GM23248 (cell line): ENCODE measurements around the gene CLECL1. TPM values are rescaled to one million over a fixed set of nuclear protein-coding genes. Genes with fewer than 3 reads are reported as not detected.

Experiments used
- DNase-seq: peaks from one replicate; pipeline ENCODE4 v3.0.0-alpha.2; 2015
- H2AFZ ChIP-seq: fragments of 200-600 bp; sonication (generic); 2 replicates; pipeline ENCODE4 v1.6.1; 2016; ENCODE audit warnings: antibody characterized with exemption
- H3F3A ChIP-seq: fragments of 200-600 bp; sonication (generic); 2 replicates; pipeline ENCODE4 v1.6.1; 2016; ENCODE audit warnings: mild to moderate bottlenecking, antibody characterized with exemption, mixed run types; ENCODE audit not compliant: insufficient read depth
- H3K27ac ChIP-seq: fragments of 200-600 bp; sonication (generic); 2 replicates; pipeline ENCODE4 v1.5.1; 2016; ENCODE audit warnings: mild to moderate bottlenecking
- H3K27me3 ChIP-seq: fragments of 200-600 bp; sonication (generic); replicated peaks from 2 replicates; pipeline ENCODE4 v1.6.1; 2016; ENCODE audit warnings: mild to moderate bottlenecking; ENCODE audit not compliant: insufficient read depth
- H3K36me3 ChIP-seq: fragments of 200-600 bp; sonication (generic); 2 replicates; pipeline ENCODE4 v1.6.1; 2016; ENCODE audit warnings: low read depth, mild to moderate bottlenecking
- H3K4me1 ChIP-seq: fragments of 200-600 bp; sonication (generic); 2 replicates; pipeline ENCODE4 v1.6.1; 2016; ENCODE audit warnings: mild to moderate bottlenecking; ENCODE audit not compliant: insufficient read depth
- H3K4me2 ChIP-seq: fragments of 200-600 bp; sonication (generic); one replicate; pipeline ENCODE4 v1.6.1; 2016; ENCODE audit warnings: mild to moderate bottlenecking; ENCODE audit not compliant: unreplicated experiment
- H3K4me3 ChIP-seq: fragments of 200-600 bp; sonication (generic); 2 replicates; pipeline ENCODE4 v1.5.1; 2016; ENCODE audit warnings: mild to moderate bottlenecking
- H3K79me2 ChIP-seq: fragments of 200-600 bp; sonication (generic); 2 replicates; pipeline ENCODE4 v1.6.1; 2016; ENCODE audit warnings: mild to moderate bottlenecking; ENCODE audit not compliant: insufficient read depth
- H3K9ac ChIP-seq: fragments of 200-600 bp; sonication (generic); 2 replicates; pipeline ENCODE4 v1.6.1; 2016; ENCODE audit warnings: mild to moderate bottlenecking
- H3K9me2 ChIP-seq: fragments of 200-600 bp; sonication (generic); 2 replicates; pipeline ENCODE4 v1.6.1; 2016; ENCODE audit warnings: mixed run types, mild to moderate bottlenecking, moderate library complexity; ENCODE audit not compliant: insufficient read depth
- H3K9me3 ChIP-seq: fragments of 200-600 bp; sonication (generic); one replicate; pipeline ENCODE4 v1.6.1; 2017; ENCODE audit warnings: low read depth
- H4K20me1 ChIP-seq: fragments of 200-600 bp; sonication (generic); 2 replicates; pipeline ENCODE4 v1.6.0; 2016; ENCODE audit not compliant: insufficient read depth
- EZH2 ChIP-seq: fragments of 200-600 bp; sonication (generic); IDR thresholded peaks from 2 replicates; pipeline ENCODE4 v1.6.1; 2018; ENCODE audit warnings: antibody characterized with exemption, mild to moderate bottlenecking; ENCODE audit not compliant: insufficient read depth, poor library complexity, severe bottlenecking
- EZH2phosphoT487 ChIP-seq: fragments of 200-600 bp; sonication (generic); IDR thresholded peaks from 2 replicates; pipeline ENCODE4 v1.6.1; 2018; ENCODE audit warnings: antibody characterized with exemption, moderate library complexity, mild to moderate bottlenecking, low read depth; ENCODE audit not compliant: insufficient read depth
- WGBS, 2 experiments: methylation state at CpG; one replicate each; pipeline ENCODE4 v1.1.6; 2015 to 2017; ENCODE audit warnings: low lambda C conversion rate in 2 of 2, low coverage in 1 of 2; ENCODE audit errors: missing lambda C conversion rate in 2 of 2; 5-methylcytosine and 5-hydroxymethylcytosine counted together
- in situ Hi-C: fragments of 300-500 bp; cut with MboI; formaldehyde crosslinking; loops from 2 replicates; pipeline ENCODE4 v1.15.0; 2020
- polyA plus RNA-seq: library from polyadenylated mRNA; unstranded; fragments of >200 nt; fragmentation: Nextera tagmentation; extraction: Ambion mirVana; gene quantifications from 2 replicates; pipeline ENCODE4 v1.2.1, GENCODE V29; 2016
- total RNA-seq: library from RNA; depleted of rRNA; stranded (reverse); fragments of >200 nt; shearing (Covaris generic); gene quantifications from 2 replicates; pipeline ENCODE4 v1.2.3, GENCODE V29; 2014

CLECL1 gene
- total and polyA plus RNA-seq, 2 experiments from 2014 or later = not detected

DNA sequence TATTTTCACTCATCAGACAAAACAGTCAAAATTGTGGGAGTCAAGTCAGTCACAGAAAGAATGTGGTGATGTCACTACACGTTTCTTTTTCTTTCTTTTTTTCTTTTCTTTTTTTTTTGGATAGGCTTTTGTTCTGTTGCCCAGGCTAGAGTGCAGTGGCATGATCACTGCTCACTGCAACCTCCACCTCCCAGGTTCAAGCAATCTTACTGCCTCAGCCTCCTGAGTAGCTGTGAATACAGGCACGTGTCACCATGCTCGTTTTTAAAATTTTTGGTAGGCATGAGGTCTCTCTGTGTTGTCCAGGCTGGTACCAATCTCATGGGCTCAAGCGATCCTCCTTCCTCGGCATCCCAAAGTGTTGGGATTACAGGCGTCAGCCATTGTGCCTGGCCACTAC is 2.3 kb downstream of the CLECL1 start:
- no peak overlapping the region for H3K4me3 ChIP-seq
- H3K79me2 ChIP-seq = no peaks in the 10 kb centered on the region
- no peak for TF ChIP-seq EZH2phosphoT487
- TF ChIP-seq EZH2 = no peak
- H3K27me3 ChIP-seq = peaks cover 10% of the 10 kb centered on the region
- H3K36me3 ChIP-seq = no peaks in the 10 kb centered on the region
- no peak overlapping the region for H3K9ac ChIP-seq
- no peak overlapping the region for H2AFZ ChIP-seq
- no peak for DNase-seq
- no peaks in the 10 kb centered on the region for H3K9me2 ChIP-seq
- 63 to 65% methylated on average over 6 of the region's 6 CpGs for WGBS, 2 experiments
- H3K27ac ChIP-seq = no peak overlapping the region
- no peak overlapping the region for H3K4me2 ChIP-seq
- no peaks in the 10 kb centered on the region for H3K4me1 ChIP-seq
- in situ Hi-C loops = no loop called here
- H4K20me1 ChIP-seq = no peaks in the 10 kb centered on the region
- no peaks in the 10 kb centered on the region for H3K9me3 ChIP-seq
- no peaks in the 10 kb centered on the region for H3F3A ChIP-seq

GRCh38 chr12:9730011-9730410 is 2.9 kb downstream of the CLECL1 start:
- WGBS, 2 experiments = 44 to 51% methylated on average over 3 of the region's 3 CpGs
- H2AFZ ChIP-seq = no peak overlapping the region

DNA sequence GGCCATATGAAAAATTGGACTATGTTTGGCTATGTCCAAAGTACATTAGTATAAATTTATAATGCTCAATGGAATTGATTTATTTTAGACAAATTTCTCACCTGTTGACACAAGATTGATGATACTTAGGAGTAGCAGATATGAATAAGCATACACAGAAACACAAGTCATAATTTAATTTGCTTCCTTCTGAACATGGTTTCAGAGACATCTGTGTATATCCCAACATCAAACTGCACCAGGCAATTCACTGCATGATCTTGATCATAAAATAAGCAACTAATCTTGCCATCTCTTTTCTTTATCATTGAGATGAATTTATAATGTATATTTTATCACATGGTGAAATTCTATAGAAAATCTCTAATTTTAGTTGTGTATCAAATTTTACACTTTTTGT is 3.8 kb downstream of the CLECL1 start:
- H3K79me2 ChIP-seq = no peaks in the 10 kb centered on the region
- H3K4me2 ChIP-seq = no peak overlapping the region
- no peak overlapping the region for H3K9ac ChIP-seq
- no peaks in the 10 kb centered on the region for H3K9me3 ChIP-seq
- H3K4me1 ChIP-seq = no peaks in the 10 kb centered on the region
- H3K27ac ChIP-seq = no peak overlapping the region
- no peaks in the 10 kb centered on the region for H4K20me1 ChIP-seq
- H3K9me2 ChIP-seq = no peaks in the 10 kb centered on the region
- no peak overlapping the region for H2AFZ ChIP-seq
- H3K27me3 ChIP-seq = peaks cover 10% of the 10 kb centered on the region
- H3K4me3 ChIP-seq = no peak overlapping the region
- no peaks in the 10 kb centered on the region for H3K36me3 ChIP-seq
- no peaks in the 10 kb centered on the region for H3F3A ChIP-seq
- in situ Hi-C loops = no loop called here
- no peak for TF ChIP-seq EZH2phosphoT487
- TF ChIP-seq EZH2 = no peak
- DNase-seq = no peak

More at GRCh38 chr12:9730011-9730410, 2.9 kb downstream of the CLECL1 start:
- Histone ChIP-seq H3K27ac (no peak overlapping the region), H3K4me2 (no peak overlapping the region), H3F3A (no peaks in the 10 kb centered on the region), H3K9me2 (no peaks in the 10 kb centered on the region), H3K4me1 (no peaks in the 10 kb centered on the region), H3K9me3 (no peaks in the 10 kb centered on the region), H3K79me2 (no peaks in the 10 kb centered on the region), H4K20me1 (no peaks in the 10 kb centered on the region), H3K27me3 (peaks cover 10% of the 10 kb centered on the region), H3K36me3 (no peaks in the 10 kb centered on the region), H3K4me3 (no peak overlapping the region), H3K9ac (no peak overlapping the region)
- DNase-seq = no peak
- TF ChIP-seq EZH2phosphoT487 = no peak
- no peak for TF ChIP-seq EZH2
- in situ Hi-C loops = no loop called here

- peaks cover 6% of the 10 kb centered on the region for H3K27me3 ChIP-seq
- no peaks in the 10 kb centered on the region for H3F3A ChIP-seq
- TF ChIP-seq EZH2phosphoT487 (no peak), EZH2 (no peak)
- no peaks in the 10 kb centered on the region for H3K9me2 ChIP-seq
- H3K9me3 ChIP-seq = no peaks in the 10 kb centered on the region
- H3K4me1 ChIP-seq = no peaks in the 10 kb centered on the region
- no peaks in the 10 kb centered on the region for H4K20me1 ChIP-seq
- 68 to 79% methylated on average over 1 of the region's 1 CpG for WGBS, 2 experiments
- no peak overlapping the region for H3K27ac ChIP-seq
- no peaks in the 10 kb centered on the region for H3K36me3 ChIP-seq
- no peak overlapping the region for H3K4me2 ChIP-seq
- no peaks in the 10 kb centered on the region for H3K79me2 ChIP-seq
- no peak overlapping the region for H2AFZ ChIP-seq
- no peak overlapping the region for H3K4me3 ChIP-seq
- no peak for DNase-seq
- no peak overlapping the region for H3K9ac ChIP-seq
- in situ Hi-C loops = no loop called here
Measured at GRCh38 chr12:9727813-9728212, 5.1 kb downstream of the CLECL1 start.
